ENCODE measurements around the gene DIS3L2.

The DIS3L2 gene

GRCh38 chr2:231925303-231926179, 36.0 kb upstream of the DIS3L2 start:
- DNase-seq (ENCODE audit: low read depth) = peak; percentile 90
- peak; percentile 45 for TF ChIP-seq CTCF (IDR thresholded peaks at IDR 0.05; ENCODE audit: low read length, missing control alignments)
- peak overlapping the region; percentile 40 for H3K4me3 ChIP-seq (replicated peaks; ENCODE audit: low read depth, low read length)

DNA sequence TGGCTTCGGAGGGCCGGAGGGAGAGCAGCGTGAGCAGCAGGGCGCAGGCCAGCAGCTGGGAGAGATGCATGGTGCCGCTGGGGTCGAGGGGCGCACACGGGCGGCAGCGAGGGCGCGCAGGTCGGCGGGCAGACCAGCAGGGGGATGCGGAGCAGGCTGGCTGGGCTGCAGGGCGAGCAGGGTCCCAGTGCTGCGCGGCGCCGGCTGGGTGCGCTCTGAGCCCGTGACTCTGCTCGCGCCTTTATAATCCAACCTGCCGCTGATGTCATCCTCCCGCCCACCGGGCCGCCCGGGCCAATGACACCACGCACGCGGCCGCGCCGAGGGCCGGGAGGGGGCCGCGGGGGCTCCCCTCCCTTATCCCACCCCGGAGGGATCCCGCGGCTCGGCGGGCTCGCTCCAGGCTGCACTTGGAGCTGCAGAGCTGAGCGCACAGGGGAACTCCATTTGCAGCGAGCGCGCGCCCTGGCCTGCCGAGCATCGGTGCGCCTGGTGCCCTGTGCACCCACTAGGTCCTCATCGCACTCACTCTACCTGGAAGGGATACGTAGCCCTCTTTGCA, 35.3 kb upstream of the DIS3L2 start, which contains the start of gene NPPC:
Gene NPPC (minus strand): TSS at position 217 of the 562 bp plus-strand sequence. CDS start 147 bp downstream, at position 70.
- DNase-seq (ENCODE audit: low read depth) = peak; percentile 48
- peak within 1 kb of the TSS; percentile 40 for H3K4me3 ChIP-seq (replicated peaks; ENCODE audit: low read depth, low read length)
- peak; percentile 9 for TF ChIP-seq CTCF (IDR thresholded peaks at IDR 0.05; ENCODE audit: low read length, missing control alignments)

DNA sequence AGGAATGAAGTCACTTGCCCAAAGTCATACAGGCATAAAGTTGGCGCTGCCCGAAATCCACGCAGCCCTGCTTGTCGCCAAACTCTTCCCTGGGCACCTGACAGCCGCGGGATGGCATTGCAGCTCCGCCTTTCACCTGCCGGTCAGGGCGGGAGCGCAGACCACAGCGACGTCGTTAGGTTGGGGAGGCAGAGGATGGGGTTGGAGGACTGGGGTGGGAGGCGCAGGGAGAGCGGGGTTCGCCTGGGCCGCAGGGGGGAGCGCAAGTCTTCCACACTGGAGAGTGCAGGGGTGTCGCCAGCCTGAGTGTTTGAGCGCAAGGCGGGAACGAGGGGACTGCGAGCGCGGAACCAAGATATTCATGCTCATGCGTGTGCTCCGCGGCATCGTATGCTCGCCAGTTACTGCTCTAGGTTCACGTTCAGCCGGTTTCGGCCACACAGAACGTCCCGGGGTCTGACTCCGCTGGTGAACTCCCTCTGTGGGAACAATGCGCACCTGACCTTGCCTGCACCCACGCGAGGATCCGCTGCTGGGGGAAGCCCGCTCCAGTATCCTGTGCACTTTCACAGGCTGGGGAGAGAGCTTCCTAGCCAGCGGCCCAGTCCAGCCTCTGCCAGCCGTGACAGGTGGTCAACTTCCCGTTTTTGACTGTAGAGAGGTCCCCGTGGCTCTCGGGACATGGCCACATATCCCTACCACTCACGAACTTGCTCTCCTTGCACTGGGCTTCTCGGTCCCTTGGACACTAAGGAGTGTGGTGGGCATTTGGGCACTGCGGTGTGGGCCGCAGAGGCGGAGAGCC, 34.5 kb upstream of the DIS3L2 start:
- no peak for TF ChIP-seq CTCF (IDR thresholded peaks at IDR 0.05; ENCODE audit: low read length, missing control alignments)
- no peak overlapping the region for H3K4me3 ChIP-seq (replicated peaks; ENCODE audit: low read depth, low read length)
- no peak for DNase-seq (ENCODE audit: low read depth)

- no peak for DNase-seq (ENCODE audit: low read depth)
- no peak overlapping the region for H3K4me3 ChIP-seq (replicated peaks; ENCODE audit: low read depth, low read length)
- TF ChIP-seq CTCF (IDR thresholded peaks at IDR 0.05; ENCODE audit: low read length, missing control alignments) = no peak
Observed at GRCh38 chr2:231927566-231927890, 34.0 kb upstream of the DIS3L2 start.

GRCh38 chr2:231928481-231928880, 33.0 kb upstream of the DIS3L2 start:
- TF ChIP-seq CTCF (IDR thresholded peaks at IDR 0.05; ENCODE audit: low read length, missing control alignments) = no peak
- DNase-seq (ENCODE audit: low read depth) = no peak
- no peak overlapping the region for H3K4me3 ChIP-seq (replicated peaks; ENCODE audit: low read depth, low read length)

GRCh38 chr2:231928901-231929725, 32.4 kb upstream of the DIS3L2 start:
- DNase-seq (ENCODE audit: low read depth) = no peak
- no peak for TF ChIP-seq CTCF (IDR thresholded peaks at IDR 0.05; ENCODE audit: low read length, missing control alignments)
- no peak overlapping the region for H3K4me3 ChIP-seq (replicated peaks; ENCODE audit: low read depth, low read length)
